Caco-2 (cell line): ENCODE measurements around the gene ABCB4. TPM values are rescaled to one million over a fixed set of nuclear protein-coding genes. Genes with fewer than 3 reads are reported as not detected.

Source experiments
- BruUV-seq: library from RNA; stranded (reverse); fragments of 400-500 nt; replicated peaks from 2 replicates; lab custom pipeline; 2021; lab: Mats Ljungman, UMichigan
- CTCF ChIA-PET: fragments of 300-600 bp; sonication (Branson Sonifier 250); formaldehyde crosslinking; loops from one replicate; lab custom pipeline; 2022; ENCODE audit warnings: antibody characterized with exemption; lab: Charles Lee
- POLR2A ChIA-PET: fragments of 300-600 bp; sonication (Branson Sonifier 250); formaldehyde crosslinking; loops from one replicate; lab custom pipeline; 2022; ENCODE audit warnings: antibody characterized with exemption; lab: Charles Lee
- DNase-seq, 2 experiments: peaks; one replicate each; pipeline versions ENCODE4 v3.0.0 to v3.0.0-alpha.2; 2020 to 2022
- H3K27me3 ChIP-seq: replicated peaks from 2 replicates; pipeline ENCODE4 v1.6.0; 2011; ENCODE audit warnings: low read length; ENCODE audit not compliant: control insufficient read depth, insufficient read depth
- H3K36me3 ChIP-seq: 2 replicates; pipeline ENCODE4 v1.5.1; 2011; ENCODE audit warnings: low read length; ENCODE audit not compliant: control insufficient read depth, insufficient read depth
- H3K4me1 ChIP-seq: fragments of 250-450 bp; sonication (Bioruptor Pico); 2 replicates; pipeline ENCODE4 v1.5.1; 2020; ENCODE audit warnings: mild to moderate bottlenecking
- H3K4me3 ChIP-seq: 2 replicates; pipeline ENCODE4 v1.5.1; 2011; ENCODE audit warnings: low read depth, mild to moderate bottlenecking, control low read depth, low read length
- H3K9me3 ChIP-seq: fragments of 250-450 bp; sonication (Bioruptor Pico); 2 replicates; pipeline ENCODE4 v1.5.1; 2020; ENCODE audit warnings: mild to moderate bottlenecking, moderate library complexity
- H3K27ac Mint-ChIP-seq: one replicate; pipeline ENCODE4 v1.8.0; 2022; ENCODE audit warnings: mixed read lengths; ENCODE audit not compliant: unreplicated experiment
- H3K27me3 Mint-ChIP-seq: one replicate; pipeline ENCODE4 v1.8.0; 2022; ENCODE audit warnings: mixed read lengths; ENCODE audit not compliant: insufficient read depth, unreplicated experiment
- H3K36me3 Mint-ChIP-seq: one replicate; pipeline ENCODE4 v1.8.0; 2022; ENCODE audit warnings: mild to moderate bottlenecking, mixed read lengths; ENCODE audit not compliant: insufficient read depth, unreplicated experiment
- H3K4me1 Mint-ChIP-seq: one replicate; pipeline ENCODE4 v1.8.0; 2022; ENCODE audit warnings: low read depth, mixed read lengths; ENCODE audit not compliant: unreplicated experiment
- H3K4me3 Mint-ChIP-seq: one replicate; pipeline ENCODE4 v1.8.0; 2022; ENCODE audit warnings: mild to moderate bottlenecking, moderate library complexity, mixed read lengths; ENCODE audit not compliant: unreplicated experiment
- H3K9me3 Mint-ChIP-seq: one replicate; pipeline ENCODE4 v1.8.0; 2022; ENCODE audit warnings: mixed read lengths; ENCODE audit not compliant: unreplicated experiment
- CTCF ChIP-seq, 2 experiments: fragments of 200-600 bp in 1 of 2; IDR thresholded peaks; 1 replicate in 1 of 2; 2 replicates in 1 of 2; pipeline versions ENCODE4 v1.5.1 to v1.8.0; 2011 to 2022; ENCODE audit warnings: antibody characterized with exemption in 1 of 2, control low read depth in 1 of 2, inconsistent platforms in 1 of 2, low read depth in 1 of 2, low read length in 1 of 2, mild to moderate bottlenecking in 1 of 2, moderate library complexity in 1 of 2; ENCODE audit not compliant: insufficient read depth in 1 of 2, severe bottlenecking in 1 of 2, unreplicated experiment in 1 of 2
- intact Hi-C: fragments of 100-400 bp; cut with micrococcal nuclease; formaldehyde crosslinking; loops from one replicate; pipeline ENCODE4 v1.10.0; 2022; ENCODE audit not compliant: unreplicated experiment
- total RNA-seq: library from RNA; stranded (reverse); gene quantifications from 2 replicates; pipeline ENCODE4 v1.2.3, GENCODE V29; 2022

ABCB4 gene
- total RNA-seq, 1 experiment from 2014 or later: 0.18 TPM

- no peaks in the 10 kb centered on the region for H3K36me3 Mint-ChIP-seq
- POLR2A ChIA-PET: no interaction called here
- H3K4me3 Mint-ChIP-seq: no peak overlapping the region
- H3K4me1 ChIP-seq: no peaks in the 10 kb centered on the region
- no peak overlapping the region for H3K4me3 ChIP-seq
- H3K27ac Mint-ChIP-seq: no peak overlapping the region
- no peaks in the 10 kb centered on the region for H3K9me3 ChIP-seq
- CTCF ChIA-PET: no interaction called here
- DNase-seq: no peak
- intact Hi-C loops: no loop called here
- no peaks in the 10 kb centered on the region for H3K27me3 ChIP-seq
- H3K4me1 Mint-ChIP-seq: no peaks in the 10 kb centered on the region
- BruUV-seq: no TSS peak
- no peak for TF ChIP-seq CTCF (IDR thresholded peaks at IDR 0.05; ENCODE audit: insufficient read depth in 1 of 2, low read depth in 1 of 2, low read length in 1 of 2, severe bottlenecking in 1 of 2, unreplicated experiment in 1 of 2)
- no peaks in the 10 kb centered on the region for H3K9me3 Mint-ChIP-seq
- H3K27me3 Mint-ChIP-seq: peaks cover 4% of the 10 kb centered on the region
- H3K36me3 ChIP-seq: no peaks in the 10 kb centered on the region
Measured at GRCh38 chr7:87420173-87420572, 55.3 kb downstream of the ABCB4 start.

GRCh38 chr7:87416682-87417587 lies 58.5 kb downstream of the ABCB4 start:
- intact Hi-C loops: loop anchor here (1.0 to 10.0 kb wide), 6 partner anchors 35 to 478 kb away; partner anchors contain the start of gene DMTF1
- peaks cover 4% of the 10 kb centered on the region for H3K27me3 Mint-ChIP-seq
- peaks cover 27% of the 10 kb centered on the region for H3K4me1 ChIP-seq
- peak; percentile 50 to 64 for TF ChIP-seq CTCF (IDR thresholded peaks at IDR 0.05; ENCODE audit: insufficient read depth in 1 of 2, low read depth in 1 of 2, low read length in 1 of 2, severe bottlenecking in 1 of 2, unreplicated experiment in 1 of 2)
- H3K4me3 ChIP-seq: no peak overlapping the region
- H3K4me1 Mint-ChIP-seq: peaks cover 7% of the 10 kb centered on the region
- H3K27ac Mint-ChIP-seq: no peak overlapping the region
- POLR2A ChIA-PET: no interaction called here
- BruUV-seq: no TSS peak
- no peak overlapping the region for H3K4me3 Mint-ChIP-seq
- no peaks in the 10 kb centered on the region for H3K9me3 Mint-ChIP-seq
- no peaks in the 10 kb centered on the region for H3K36me3 Mint-ChIP-seq
- no peaks in the 10 kb centered on the region for H3K27me3 ChIP-seq
- no peaks in the 10 kb centered on the region for H3K9me3 ChIP-seq
- DNase-seq: peak; percentile 51 to 74
- CTCF ChIA-PET: interaction anchor here (0.5 to 1.5 kb wide), 3 partner anchors 98 to 470 kb away, joined by 4 to 6 read pairs (median 5); no protein-coding TSS in a partner anchor
- no peaks in the 10 kb centered on the region for H3K36me3 ChIP-seq

GRCh38 chr7:87414794-87415188 lies 60.7 kb downstream of the ABCB4 start:
- no peak for TF ChIP-seq CTCF (IDR thresholded peaks at IDR 0.05; ENCODE audit: insufficient read depth in 1 of 2, low read depth in 1 of 2, low read length in 1 of 2, severe bottlenecking in 1 of 2, unreplicated experiment in 1 of 2)
- no peak overlapping the region for H3K27ac Mint-ChIP-seq
- Histone ChIP-seq H3K4me3 (no peak overlapping the region), H3K36me3 (no peaks in the 10 kb centered on the region), H3K27me3 (no peaks in the 10 kb centered on the region), H3K4me1 (peaks cover 27% of the 10 kb centered on the region), H3K9me3 (no peaks in the 10 kb centered on the region)
- H3K27me3 Mint-ChIP-seq: peaks cover 2% of the 10 kb centered on the region
- H3K9me3 Mint-ChIP-seq: no peaks in the 10 kb centered on the region
- H3K36me3 Mint-ChIP-seq: no peaks in the 10 kb centered on the region
- ChIA-PET CTCF (no interaction called here), POLR2A (no interaction called here)
- intact Hi-C loops: loop anchor here (5.0 to 10.0 kb wide), 2 partner anchors 190 to 262 kb away; partner anchors contain the start of gene DMTF1
- peaks cover 7% of the 10 kb centered on the region for H3K4me1 Mint-ChIP-seq
- no peak for DNase-seq
- BruUV-seq: no TSS peak
- H3K4me3 Mint-ChIP-seq: no peak overlapping the region
